Neutrophil (primary cell): ENCODE results near the gene TMOD1.
"Not testable (repeated sequence)": the region's sequence is repeated elsewhere in the genome, so short reads cannot be mapped to it uniquely, and the experiment has no call there.

ENCODE experiments used
- H3K27ac ChIP-seq: fragments of 200-600 bp; sonication (generic); 2 replicates; pipeline ENCODE4 v1.5.1; 2016; ENCODE audit warnings: mild to moderate bottlenecking, moderate library complexity
- H3K27me3 ChIP-seq: fragments of 200-600 bp; sonication (generic); 2 replicates; pipeline ENCODE4 v1.6.0; 2016; ENCODE audit warnings: mild to moderate bottlenecking
- H3K36me3 ChIP-seq: fragments of 200-600 bp; sonication (generic); 2 replicates; pipeline ENCODE4 v1.5.1; 2017
- H3K4me1 ChIP-seq, 2 experiments: fragments of 200-600 bp in 1 of 2; sonication (generic) in 1 of 2; 1 replicate in 1 of 2; 2 replicates in 1 of 2; pipeline versions ENCODE4 v1.5.1 to v1.6.1; 2013 to 2016; ENCODE audit warnings: low read depth in 1 of 2, low read length in 1 of 2, mild to moderate bottlenecking in 1 of 2, moderate library complexity in 1 of 2; ENCODE audit not compliant: control insufficient read depth in 1 of 2, insufficient read depth in 1 of 2
- H3K4me3 ChIP-seq, 2 experiments: fragments of 200-600 bp in 1 of 2; sonication (generic) in 1 of 2; 1 replicate in 1 of 2; 2 replicates in 1 of 2; pipeline ENCODE4 v1.5.1; 2013 to 2016; ENCODE audit warnings: low read depth in 1 of 2, low read length in 1 of 2, mild to moderate bottlenecking in 1 of 2, moderate library complexity in 1 of 2
- H3K9me3 ChIP-seq: fragments of 200-600 bp; sonication (generic); 2 replicates; pipeline ENCODE4 v1.5.1; 2016
- CTCF ChIP-seq: fragments of 200-600 bp; sonication (generic); IDR thresholded peaks from 2 replicates; pipeline ENCODE4 v1.5.1; 2016; ENCODE audit warnings: antibody characterized with exemption

The TMOD1 gene

GRCh38 chr9:97571664-97572063 lies 70.2 kb downstream of the TMOD1 start:
- Histone ChIP-seq H3K9me3 (no peaks in the 10 kb centered on the region), H3K27ac (no peak overlapping the region), H3K4me3 (no peak overlapping the region), H3K36me3 (no peaks in the 10 kb centered on the region), H3K4me1 (peaks cover 0 to 5% of the 10 kb centered on the region in 2 experiments), H3K27me3 (peaks cover 25% of the 10 kb centered on the region)
- TF ChIP-seq CTCF: no peak

- Histone ChIP-seq H3K27ac (no peak overlapping the region), H3K4me3 (no peak overlapping the region), H3K4me1 (peaks cover 0 to 5% of the 10 kb centered on the region in 2 experiments), H3K27me3 (peaks cover 31% of the 10 kb centered on the region), H3K36me3 (no peaks in the 10 kb centered on the region), H3K9me3 (no peaks in the 10 kb centered on the region)
- TF ChIP-seq CTCF: no peak
Measured at GRCh38 chr9:97572196-97572891, 70.9 kb downstream of the TMOD1 start.

GRCh38 chr9:97572892-97573365 lies 71.5 kb downstream of the TMOD1 start:
- H3K4me3 ChIP-seq: no peak overlapping the region
- peaks cover 0 to 5% of the 10 kb centered on the region in 2 experiments for H3K4me1 ChIP-seq
- H3K27ac ChIP-seq: no peak overlapping the region
- H3K36me3 ChIP-seq: no peaks in the 10 kb centered on the region
- H3K9me3 ChIP-seq: no peaks in the 10 kb centered on the region
- no peak for TF ChIP-seq CTCF
- H3K27me3 ChIP-seq: peaks cover 29% of the 10 kb centered on the region

GRCh38 chr9:97573482-97574073 lies 72.1 kb downstream of the TMOD1 start:
- Histone ChIP-seq H3K9me3 (no peaks in the 10 kb centered on the region), H3K27ac (no peak overlapping the region), H3K36me3 (no peaks in the 10 kb centered on the region), H3K27me3 (peaks cover 29% of the 10 kb centered on the region), H3K4me3 (no peak overlapping the region), H3K4me1 (peaks cover 0 to 5% of the 10 kb centered on the region in 2 experiments)
- TF ChIP-seq CTCF: no peak

- not testable (repeated sequence) for H3K27ac ChIP-seq, H3K36me3 ChIP-seq, H3K4me1 ChIP-seq, H3K9me3 ChIP-seq, H3K4me3 ChIP-seq
- peaks cover 29% of the 10 kb centered on the region for H3K27me3 ChIP-seq
Measured at GRCh38 chr9:97574101-97574571, 72.7 kb downstream of the TMOD1 start.

- H3K27ac ChIP-seq, H3K4me1 ChIP-seq, H3K9me3 ChIP-seq, H3K36me3 ChIP-seq: not testable (repeated sequence)
- peaks cover 29% of the 10 kb centered on the region for H3K27me3 ChIP-seq
- peak overlapping the region; percentile 7 to 25 for H3K4me3 ChIP-seq
Measured at GRCh38 chr9:97574921-97575672, 73.6 kb downstream of the TMOD1 start.
